ENCODE measurements around the gene EFCAB12.
"Not testable (repeated sequence)": the region's sequence is repeated elsewhere in the genome, so short reads cannot be mapped to it uniquely, and the experiment has no call there.

EFCAB12 gene

DNA sequence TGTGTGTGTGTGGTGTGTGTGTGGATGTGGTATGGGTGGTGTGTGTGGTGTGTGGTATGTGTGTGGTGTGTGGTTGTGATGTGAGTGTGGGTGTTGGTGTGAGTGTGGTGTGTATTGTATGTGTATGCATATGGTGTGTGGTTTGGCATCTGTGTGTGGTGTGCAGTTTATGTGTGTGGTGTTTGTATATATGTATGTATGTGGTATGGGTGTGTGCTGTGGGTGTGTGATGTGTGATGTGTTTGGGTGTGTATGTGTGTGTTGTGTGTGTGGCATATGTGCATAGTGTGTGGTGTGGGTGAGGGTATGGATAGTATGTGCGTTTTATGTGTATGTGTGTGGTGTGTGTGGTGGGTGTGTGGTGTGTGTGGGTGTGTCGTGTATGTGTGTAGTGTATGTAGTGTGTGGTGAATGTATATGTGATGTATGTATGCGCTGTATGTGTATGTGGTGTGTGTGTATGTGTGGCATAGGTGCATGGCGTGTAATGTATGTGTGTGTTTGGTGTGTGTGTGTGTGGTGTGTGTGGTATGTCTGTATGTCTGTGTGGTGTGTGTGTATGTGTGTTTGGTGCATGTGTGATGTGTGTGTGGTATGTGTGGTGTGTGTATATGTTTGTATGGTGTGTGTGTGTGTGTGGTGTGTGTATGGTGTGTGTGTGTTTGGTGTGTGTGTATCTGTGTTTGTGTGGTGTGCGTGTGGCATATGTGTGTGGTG, 58.0 kb downstream of the EFCAB12 start:
- DNase-seq (ENCODE audit: low read depth in 3 of 3, low spot score in 1 of 3): no peak

DNA sequence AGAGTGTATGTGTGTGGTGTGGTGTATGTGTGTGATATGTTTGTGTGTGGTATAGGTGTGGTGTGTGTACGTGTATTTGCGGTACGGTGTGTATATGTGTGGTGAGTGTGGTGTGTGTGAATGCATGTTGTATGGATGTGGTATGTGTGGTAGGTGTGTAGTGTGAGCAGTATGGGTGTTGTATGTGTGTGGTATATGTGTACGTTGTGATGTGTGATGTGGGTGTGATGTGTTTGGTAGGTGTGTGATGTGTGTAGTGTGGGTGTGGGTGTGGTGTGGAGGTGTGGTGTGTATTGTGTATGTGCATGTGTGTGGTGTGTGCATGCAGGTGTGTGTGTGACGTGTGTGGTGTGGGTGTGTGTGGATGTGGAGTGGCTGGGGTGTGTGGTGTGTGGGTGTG, 58.7 kb downstream of the EFCAB12 start:
- no peak for DNase-seq (ENCODE audit: low read depth in 3 of 3, low spot score in 1 of 3)

DNA sequence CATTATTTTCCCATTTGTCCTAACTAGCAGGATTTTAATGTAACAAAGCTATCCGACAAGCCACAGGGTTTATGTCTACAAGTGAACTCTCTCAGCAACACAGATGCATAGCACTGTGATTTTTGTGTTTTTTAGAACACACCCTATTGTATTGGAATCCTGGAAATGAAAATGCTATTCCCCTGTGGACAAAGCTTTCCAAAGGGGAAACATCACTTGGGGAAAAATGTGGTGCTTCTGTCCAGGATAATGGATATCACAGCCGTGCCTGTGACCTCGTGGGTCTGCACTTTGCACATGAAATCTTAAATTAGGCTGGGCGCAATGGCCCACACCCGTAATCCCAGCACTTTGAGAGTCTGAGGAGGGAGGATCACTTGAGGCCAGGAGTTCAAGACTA, 60.6 kb downstream of the EFCAB12 start:
- DNase-seq (ENCODE audit: low read depth in 3 of 3, low spot score in 1 of 3): no peak

DNA sequence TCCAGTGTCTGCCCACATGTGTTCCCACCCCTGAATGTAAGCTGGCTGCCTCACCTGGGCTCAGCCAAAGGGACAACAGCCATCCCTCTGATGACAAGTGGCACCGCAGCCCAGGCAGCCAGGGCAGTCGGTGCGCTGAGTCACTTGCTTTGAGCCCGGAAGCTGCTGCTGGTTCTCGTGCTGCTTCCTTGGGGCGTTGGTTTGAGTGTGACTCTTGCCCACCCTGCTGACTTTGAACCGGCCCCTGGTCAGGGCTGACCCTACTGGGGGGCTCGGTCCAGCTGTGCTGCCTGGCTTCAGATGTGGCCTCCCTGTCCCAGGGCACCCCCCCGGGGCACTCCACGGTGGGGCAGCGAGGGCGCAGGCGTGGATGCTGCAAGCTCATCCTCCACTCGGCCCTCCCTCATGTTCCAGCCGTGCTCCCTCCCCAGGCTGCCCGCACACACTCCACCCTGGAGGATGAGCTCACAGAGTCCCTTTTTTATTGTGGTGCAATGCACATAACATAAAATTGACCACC, 62.1 kb downstream of the EFCAB12 start:
- no peak for DNase-seq (ENCODE audit: low read depth in 3 of 3, low spot score in 1 of 3)

DNA sequence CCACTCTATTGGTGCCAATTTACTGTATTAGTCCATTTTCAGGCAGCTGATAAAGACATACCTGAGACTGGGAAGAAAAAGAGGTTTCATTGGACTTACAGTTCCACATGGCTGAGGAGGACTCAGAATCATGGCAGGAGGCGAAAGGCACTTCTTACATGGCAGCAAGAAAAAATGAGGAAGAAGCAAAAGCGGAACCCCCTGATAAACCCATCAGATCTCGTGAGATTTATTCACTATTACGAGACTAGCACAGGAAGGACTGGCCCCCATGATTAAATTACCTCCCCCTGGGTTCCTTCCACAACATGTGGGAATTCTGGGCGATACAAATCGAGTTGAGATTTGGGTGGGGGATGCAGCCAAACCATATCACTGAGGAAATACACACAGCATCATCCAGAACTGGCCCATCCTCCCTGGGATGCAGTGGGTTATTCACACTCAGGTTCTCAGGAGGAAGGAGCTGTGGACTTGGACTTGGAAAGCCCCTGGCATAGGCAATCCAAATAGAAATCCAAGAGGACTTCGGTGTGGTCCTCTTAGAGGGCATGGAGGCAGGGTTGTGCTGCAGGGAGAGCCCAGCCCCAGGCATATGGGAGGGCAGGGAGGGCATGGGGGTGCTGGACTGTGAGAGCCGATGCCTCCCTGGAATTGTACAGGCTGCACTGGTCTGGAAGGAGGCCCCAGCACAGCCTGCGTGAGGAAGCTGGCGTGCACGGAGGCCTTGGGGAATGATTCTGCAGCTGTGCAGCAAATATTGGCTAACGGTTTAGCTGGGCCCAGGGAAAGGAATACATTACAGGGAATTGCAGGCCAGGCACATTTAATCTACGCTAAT, 62.9 kb downstream of the EFCAB12 start:
- no peak for DNase-seq (ENCODE audit: low read depth in 3 of 3, low spot score in 1 of 3)

DNA sequence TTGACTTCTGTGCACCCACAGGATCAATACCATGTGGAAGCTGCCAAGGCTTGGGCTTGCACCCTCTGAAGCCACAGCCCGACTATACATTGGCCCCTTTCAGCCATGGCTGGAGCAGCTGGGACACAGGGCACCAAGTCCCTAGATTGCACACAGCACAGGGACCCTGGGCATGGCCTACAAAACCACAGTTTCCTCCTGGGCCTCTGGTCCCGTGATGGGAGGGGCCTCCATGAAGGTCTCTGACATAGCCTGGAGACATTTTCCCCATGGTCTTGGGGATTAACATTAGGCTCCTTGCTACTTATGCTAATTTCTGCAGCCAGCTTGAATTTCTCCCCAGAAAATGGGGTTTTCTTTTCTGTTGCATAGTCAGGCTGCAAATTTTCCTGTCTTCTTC, 63.6 kb downstream of the EFCAB12 start:
- not testable (repeated sequence) for DNase-seq (ENCODE audit: low read depth in 3 of 3, low spot score in 1 of 3)

DNA sequence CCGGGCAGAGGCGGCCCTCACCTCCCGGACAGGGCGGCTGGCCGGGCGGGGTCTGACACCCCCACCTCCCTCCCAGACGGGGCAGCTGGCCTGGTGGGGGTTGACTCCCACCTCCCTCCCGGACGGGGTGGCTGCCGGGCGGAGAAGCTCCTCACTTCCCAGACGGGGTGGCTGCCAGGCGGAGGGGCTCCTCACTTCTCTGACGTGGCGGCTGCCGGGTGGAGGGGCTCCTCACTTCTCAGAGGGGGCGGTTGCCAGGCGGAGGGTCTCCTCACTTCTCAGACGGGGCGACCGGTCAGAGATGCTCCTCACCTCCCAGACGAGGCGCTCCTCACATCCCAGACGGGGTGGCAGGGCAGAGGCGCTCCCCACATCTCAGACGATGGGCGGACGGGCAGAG, 65.1 kb downstream of the EFCAB12 start:
- not testable (repeated sequence) for DNase-seq (ENCODE audit: low read depth in 3 of 3, low spot score in 1 of 3)

DNA sequence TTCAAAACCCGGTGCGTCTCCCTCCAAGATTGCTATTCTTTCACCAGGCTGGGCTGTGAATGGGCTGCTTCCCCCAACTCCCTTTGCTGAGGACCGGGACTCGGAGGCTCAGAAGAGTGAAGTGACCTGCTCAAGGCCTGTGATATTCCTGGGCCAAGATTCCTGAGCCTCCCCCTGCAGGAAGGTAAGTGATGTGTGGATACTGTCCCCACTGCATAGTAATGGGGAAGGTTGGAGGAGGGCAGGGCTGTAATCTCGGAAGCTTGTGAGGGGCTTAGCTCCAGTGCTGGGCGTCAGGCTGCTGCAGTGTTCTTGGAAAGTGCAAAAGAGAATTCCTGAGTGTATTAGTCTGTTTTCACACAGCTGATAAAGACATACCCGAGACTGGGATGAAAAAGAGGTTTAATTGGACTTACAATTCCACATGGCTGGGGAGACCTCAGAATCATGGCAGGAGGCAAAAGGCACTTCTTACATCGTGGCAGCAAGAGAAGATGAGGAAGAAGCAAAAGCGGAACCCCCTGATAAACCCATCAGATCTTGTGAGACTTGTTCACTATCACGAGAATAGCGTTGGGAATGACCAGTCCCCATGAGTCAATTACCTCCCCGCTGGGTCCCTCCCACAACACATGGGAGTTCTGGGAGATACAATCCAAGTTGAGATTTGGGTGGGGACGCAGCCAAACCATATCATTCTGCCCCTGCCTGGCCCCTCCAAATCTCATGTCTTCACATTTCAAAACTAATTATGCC, 67.6 kb downstream of the EFCAB12 start:
- no peak for DNase-seq (ENCODE audit: low read depth in 3 of 3, low spot score in 1 of 3)

DNA sequence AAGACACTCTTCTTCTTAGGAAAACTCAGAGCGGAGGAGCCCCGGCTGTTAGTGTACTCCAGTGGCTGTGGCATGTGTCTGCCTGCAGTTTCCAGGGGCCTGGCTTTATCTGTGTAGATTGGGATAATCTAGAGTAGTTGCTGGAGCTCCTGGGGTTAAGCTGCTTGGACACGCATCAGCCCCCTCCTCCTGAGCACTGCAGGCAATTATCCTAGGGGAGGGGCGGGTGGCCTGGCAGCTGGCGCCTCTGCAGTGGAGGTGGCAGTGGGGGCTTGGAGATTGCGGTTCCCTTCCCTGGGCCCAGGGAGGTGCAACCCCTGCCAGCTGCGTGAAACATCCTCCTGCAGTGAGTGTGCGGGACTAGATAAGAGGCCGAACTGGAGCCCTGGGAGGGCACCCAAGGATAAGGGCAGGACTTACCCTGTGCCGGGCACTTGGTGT, 68.2 kb downstream of the EFCAB12 start:
- DNase-seq (ENCODE audit: low read depth in 3 of 3, low spot score in 1 of 3): no peak

DNA sequence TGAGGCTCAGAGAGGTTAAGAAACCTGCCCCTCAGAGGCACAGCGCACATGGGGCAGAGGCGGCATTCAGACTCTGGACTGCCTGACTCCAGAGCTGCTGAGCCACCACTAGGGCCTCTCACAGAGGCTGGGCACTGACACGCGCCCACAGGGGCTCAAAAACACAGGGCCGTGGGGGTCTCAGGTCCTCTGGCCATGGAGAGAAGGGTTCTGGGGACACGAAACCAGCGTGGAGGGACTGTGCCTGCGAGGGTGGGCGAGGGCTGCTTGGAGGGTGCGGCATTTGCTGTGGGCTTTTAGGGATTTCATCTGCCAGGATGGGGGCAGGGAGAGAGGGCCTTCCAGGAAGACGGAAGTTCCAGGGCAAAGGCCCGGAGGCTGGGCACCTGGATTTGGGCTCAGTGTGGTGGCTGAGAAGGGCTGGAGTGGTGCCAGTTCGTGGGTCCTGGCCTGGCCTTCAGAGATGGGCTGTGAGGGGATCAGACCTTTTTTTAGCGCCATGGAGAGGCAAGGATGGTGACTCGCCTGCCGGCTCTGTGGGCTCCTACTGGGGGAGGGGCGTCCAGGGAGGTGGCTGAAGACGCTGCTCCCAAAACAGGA, 69.6 kb downstream of the EFCAB12 start:
- no peak for DNase-seq (ENCODE audit: low read depth in 3 of 3, low spot score in 1 of 3)

DNA sequence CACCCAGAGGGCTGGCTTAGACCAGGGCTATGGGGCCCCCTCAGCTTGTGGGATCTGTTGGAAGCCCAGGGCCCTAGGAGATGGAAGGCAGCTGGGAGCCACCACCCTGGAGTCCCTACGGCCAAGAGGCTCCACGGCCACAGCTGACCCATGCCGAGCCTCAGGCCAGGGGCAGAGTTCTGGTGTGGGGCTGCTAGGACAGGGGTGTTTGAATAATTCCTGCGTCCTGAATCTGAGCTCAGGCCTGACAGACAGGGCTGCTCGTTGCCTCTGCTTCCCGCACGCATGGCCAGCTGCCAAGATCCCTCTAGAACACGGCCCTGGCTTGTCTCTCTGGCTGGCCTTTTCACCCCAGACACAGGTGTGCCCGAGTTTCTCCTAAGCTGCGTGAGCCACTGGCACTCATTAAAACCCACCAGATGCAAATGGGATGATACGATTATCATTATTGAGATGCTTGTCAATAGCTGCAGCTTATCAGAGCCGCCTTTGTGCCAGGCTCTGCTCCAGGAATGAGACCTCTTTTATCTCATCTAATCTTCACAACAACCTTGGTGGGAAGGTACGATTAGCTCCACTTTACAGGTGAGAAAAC, 70.2 kb downstream of the EFCAB12 start:
- no peak for DNase-seq (ENCODE audit: low read depth in 3 of 3, low spot score in 1 of 3)

DNA sequence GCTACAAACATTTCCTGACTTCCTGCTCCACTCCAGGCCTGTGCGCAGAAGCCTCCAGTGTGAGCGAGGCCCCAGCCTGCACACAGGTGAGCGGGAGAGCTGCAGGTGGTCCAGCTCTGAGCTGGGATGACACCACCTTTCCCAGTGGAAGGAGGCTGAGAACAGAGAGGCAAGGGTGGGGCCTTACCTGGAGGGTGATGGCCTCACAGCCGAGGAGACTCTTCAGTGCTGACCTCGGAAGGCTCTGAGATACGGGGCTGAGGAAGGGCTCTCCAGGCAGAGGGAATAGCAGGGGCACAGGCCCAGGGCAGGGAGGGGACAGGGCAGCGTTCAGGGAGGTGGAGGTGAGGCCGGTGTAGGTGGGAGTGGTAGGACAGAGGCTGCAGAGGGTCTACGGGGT, 70.8 kb downstream of the EFCAB12 start:
- no peak for DNase-seq (ENCODE audit: low read depth in 3 of 3, low spot score in 1 of 3)

DNA sequence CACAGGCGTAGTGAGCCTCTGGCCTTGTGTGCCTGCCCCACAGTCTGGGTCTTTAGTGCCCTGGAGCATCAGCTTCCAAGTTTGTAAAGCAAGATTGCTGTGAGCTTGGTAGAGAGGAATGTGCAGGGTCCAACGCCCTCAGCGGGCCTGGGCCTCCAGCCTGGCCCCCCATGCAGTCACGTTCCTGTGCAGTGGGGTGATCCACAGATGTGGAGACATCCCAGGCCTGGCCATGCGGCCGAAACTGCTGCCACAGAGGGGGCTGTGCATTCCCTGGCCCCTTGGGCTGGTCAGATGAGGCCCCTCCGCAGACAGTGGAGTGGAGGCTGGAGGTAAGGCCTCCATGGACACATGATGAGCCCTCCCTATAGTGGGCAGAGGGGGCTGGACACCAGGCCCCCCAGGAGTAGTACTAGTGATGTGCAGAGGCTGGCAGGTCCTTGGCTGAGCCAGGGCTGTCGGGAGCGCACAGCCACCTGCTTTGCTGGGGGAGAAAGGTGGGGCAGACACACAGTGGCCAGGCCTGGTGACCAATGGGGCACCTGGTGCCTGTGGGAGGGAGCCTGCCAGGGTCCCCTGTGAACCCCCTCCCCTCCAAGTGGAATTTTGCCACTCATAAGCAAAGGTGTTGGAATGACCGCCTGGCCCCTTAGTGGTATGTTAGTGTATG, 71.5 kb downstream of the EFCAB12 start:
- DNase-seq (ENCODE audit: low read depth in 3 of 3, low spot score in 1 of 3): no peak

DNA sequence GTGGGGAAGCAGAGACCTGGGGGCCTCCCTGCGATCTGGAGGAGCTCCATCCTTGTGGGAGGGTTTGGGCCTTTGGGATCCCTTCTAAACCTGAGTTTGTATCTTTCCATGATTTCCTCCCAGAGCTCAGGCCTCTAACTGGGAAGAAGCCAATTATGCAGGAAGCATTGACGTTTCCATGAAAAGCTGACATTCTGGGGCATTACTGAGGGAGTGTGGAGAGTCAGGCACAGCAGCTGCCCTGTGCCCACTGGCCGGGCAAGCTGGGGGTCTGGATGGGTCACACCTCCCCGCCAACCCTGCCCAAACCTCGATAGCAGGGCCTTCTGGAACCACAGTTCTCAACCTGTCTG, 74.9 kb downstream of the EFCAB12 start:
- no peak for DNase-seq (ENCODE audit: low read depth in 3 of 3, low spot score in 1 of 3)

DNA sequence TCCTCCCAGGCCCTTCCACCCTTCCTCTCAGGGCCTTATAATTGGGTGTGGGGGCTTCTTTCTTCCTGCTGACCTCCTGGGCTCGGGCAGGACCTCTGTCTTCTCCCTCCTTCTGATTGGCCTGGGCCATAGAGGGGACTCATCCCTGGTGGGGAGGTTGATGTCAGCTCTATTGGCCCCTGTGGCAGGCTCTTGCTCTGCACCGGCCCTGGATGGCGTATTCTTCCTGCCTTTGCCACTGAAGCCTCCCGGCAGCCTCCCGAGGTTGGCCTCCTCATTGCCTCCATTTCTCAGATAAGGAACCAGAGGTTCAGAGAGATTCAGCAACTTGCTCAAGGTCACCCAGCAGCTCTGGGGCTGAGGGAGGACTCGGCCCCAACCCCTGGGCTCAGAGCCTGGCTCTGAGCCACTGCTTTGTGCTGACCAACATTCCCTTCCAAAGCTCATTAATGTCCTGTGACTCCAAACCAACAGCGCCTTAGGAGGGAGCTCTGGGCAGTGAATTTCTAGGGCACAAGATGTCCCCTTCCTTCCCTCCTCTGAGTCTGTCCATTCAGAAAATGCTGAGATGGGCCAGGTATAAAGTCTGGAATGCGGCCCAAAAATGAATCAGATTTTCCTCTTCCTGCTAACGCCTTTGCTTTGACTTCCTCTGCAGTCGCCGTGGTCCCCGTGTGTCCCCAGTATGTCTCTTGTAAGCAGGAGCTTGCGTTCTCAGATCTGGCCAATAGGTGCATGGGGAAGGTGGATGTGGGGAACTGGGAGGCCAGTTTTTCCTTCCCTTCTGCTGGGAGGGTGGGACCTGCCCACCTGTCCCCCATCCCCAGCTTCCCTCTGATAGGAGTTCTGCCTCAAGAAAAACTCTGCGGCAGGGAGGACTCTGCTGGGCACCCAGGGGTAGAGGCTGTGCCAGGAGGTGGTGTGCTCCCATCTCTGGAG, 75.5 kb downstream of the EFCAB12 start:
- no peak for DNase-seq (ENCODE audit: low read depth in 3 of 3, low spot score in 1 of 3)

DNA sequence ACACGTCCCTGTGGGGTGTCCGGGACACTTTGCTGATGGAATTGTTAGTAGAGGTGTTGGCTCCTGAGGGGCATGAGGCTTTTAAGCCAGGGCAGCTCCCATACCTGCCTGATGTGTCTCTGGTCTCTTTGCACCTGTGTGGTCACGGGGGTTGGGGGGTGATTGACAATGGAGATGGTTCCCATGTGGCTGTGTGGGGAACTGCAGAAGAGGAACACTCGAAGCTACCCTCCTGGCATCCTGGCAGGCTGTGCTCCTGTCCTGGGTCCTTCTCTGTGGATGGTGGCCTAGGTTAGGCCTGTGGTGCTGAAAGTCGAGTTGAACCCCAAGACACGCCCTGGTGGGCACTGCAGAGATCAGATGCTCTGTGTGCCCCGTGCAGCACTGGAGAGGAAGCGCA, 76.4 kb downstream of the EFCAB12 start:
- DNase-seq (ENCODE audit: low read depth in 3 of 3, low spot score in 1 of 3): no peak
